Nephron progenitor cell (in vitro differentiated cells): Measurements from ENCODE around the gene PFDN2.

Source experiments
- DNase-seq: peaks from one replicate; pipeline ENCODE4 v3.0.0; 2021
- H3K27ac Mint-ChIP-seq: 2 replicates; pipeline ENCODE4 v1.8.0; 2021; ENCODE audit warnings: mild to moderate bottlenecking, moderate library complexity, mixed read lengths
- H3K27me3 Mint-ChIP-seq: 2 replicates; pipeline ENCODE4 v1.8.0; 2021; ENCODE audit warnings: mild to moderate bottlenecking, low read depth, mixed read lengths; ENCODE audit not compliant: poor library complexity
- H3K36me3 Mint-ChIP-seq: 2 replicates; pipeline ENCODE4 v1.8.0; 2021; ENCODE audit warnings: low read depth, mixed read lengths
- H3K4me1 Mint-ChIP-seq: 2 replicates; pipeline ENCODE4 v1.8.0; 2021; ENCODE audit warnings: mixed read lengths
- H3K4me3 Mint-ChIP-seq: 2 replicates; pipeline ENCODE4 v1.8.0; 2021; ENCODE audit warnings: mild to moderate bottlenecking, moderate library complexity, mixed read lengths
- H3K9me3 Mint-ChIP-seq: 2 replicates; pipeline ENCODE4 v1.8.0; 2021; ENCODE audit warnings: mild to moderate bottlenecking, moderate library complexity, mixed read lengths
- CTCF ChIP-seq: fragments of 200-600 bp; sonication (generic); IDR thresholded peaks from 2 replicates; pipeline ENCODE4 v1.5.0; 2021; ENCODE audit warnings: antibody characterized with exemption

Gene PFDN2

GRCh38 chr1:161159087-161159912 lies 41.5 kb upstream of the PFDN2 start, which contains the start of gene USP21:
Gene USP21, plus strand, starts transcription at chr1:161159500. Its CDS starts 1,141 bp downstream, at chr1:161160641.
- peaks cover 70% of the 10 kb centered on the region for H3K4me1 Mint-ChIP-seq
- peak within 1 kb of the TSS; percentile 98 for H3K27ac Mint-ChIP-seq
- H3K27me3 Mint-ChIP-seq: peaks cover 2% of the 10 kb centered on the region
- TF ChIP-seq CTCF: no peak
- no peaks in the 10 kb centered on the region for H3K9me3 Mint-ChIP-seq
- DNase-seq: peak; percentile 97
- H3K36me3 Mint-ChIP-seq: peaks cover 58% of the 10 kb centered on the region
- H3K4me3 Mint-ChIP-seq: peak within 1 kb of the TSS; percentile 89

GRCh38 chr1:161158316-161159010 lies 40.6 kb upstream of the PFDN2 start:
- TF ChIP-seq CTCF: no peak
- peaks cover 2% of the 10 kb centered on the region for H3K27me3 Mint-ChIP-seq
- no peak for DNase-seq
- H3K27ac Mint-ChIP-seq: peak overlapping the region; percentile 98
- H3K4me3 Mint-ChIP-seq: peak overlapping the region; percentile 89
- peaks cover 56% of the 10 kb centered on the region for H3K36me3 Mint-ChIP-seq
- peaks cover 75% of the 10 kb centered on the region for H3K4me1 Mint-ChIP-seq
- no peaks in the 10 kb centered on the region for H3K9me3 Mint-ChIP-seq

GRCh38 chr1:161157867-161158266 lies 40.0 kb upstream of the PFDN2 start:
- no peak for TF ChIP-seq CTCF
- H3K27ac Mint-ChIP-seq: peak overlapping the region; percentile 91
- H3K36me3 Mint-ChIP-seq: peaks cover 50% of the 10 kb centered on the region
- H3K4me1 Mint-ChIP-seq: peaks cover 77% of the 10 kb centered on the region
- H3K4me3 Mint-ChIP-seq: no peak overlapping the region
- H3K9me3 Mint-ChIP-seq: no peaks in the 10 kb centered on the region
- peaks cover 2% of the 10 kb centered on the region for H3K27me3 Mint-ChIP-seq
- DNase-seq: no peak

- no peak for TF ChIP-seq CTCF
Observed at GRCh38 chr1:161153682-161154337, 36.0 kb upstream of the PFDN2 start, which contains the start of gene UFC1. Gene UFC1, plus strand, starts transcription at chr1:161153978. Its CDS starts 20 bp downstream, at chr1:161153998.

GRCh38 chr1:161153176-161153575 lies 35.3 kb upstream of the PFDN2 start:
- peak overlapping the region; percentile 100 for H3K4me3 Mint-ChIP-seq
- H3K27ac Mint-ChIP-seq: no peak overlapping the region
- no peaks in the 10 kb centered on the region for H3K27me3 Mint-ChIP-seq
- TF ChIP-seq CTCF: no peak
- DNase-seq: no peak
- H3K36me3 Mint-ChIP-seq: peaks cover 31% of the 10 kb centered on the region
- H3K9me3 Mint-ChIP-seq: no peaks in the 10 kb centered on the region
- H3K4me1 Mint-ChIP-seq: peaks cover 41% of the 10 kb centered on the region

More at GRCh38 chr1:161153682-161154337, 36.0 kb upstream of the PFDN2 start, which contains the start of gene UFC1:
- peak; percentile 66 for DNase-seq
- Mint-ChIP-seq H3K36me3 (peaks cover 35% of the 10 kb centered on the region), H3K27ac (peak within 1 kb of the TSS; percentile 100), H3K4me1 (peaks cover 47% of the 10 kb centered on the region), H3K27me3 (no peaks in the 10 kb centered on the region), H3K9me3 (no peaks in the 10 kb centered on the region), H3K4me3 (peak within 1 kb of the TSS; percentile 100)
